Endothelial cell (in vitro differentiated cells): ENCODE results near the gene SGSH. TPM values are rescaled to one million over a fixed set of nuclear protein-coding genes. Genes with fewer than 3 reads are reported as not detected.

Experiments
- DNase-seq: peaks from one replicate; pipeline ENCODE4 v3.0.0; 2021; ENCODE audit warnings: low spot score
- H3K27ac Mint-ChIP-seq: one replicate; pipeline ENCODE4 v1.8.0; 2021; ENCODE audit warnings: mixed read lengths, inconsistent platforms; ENCODE audit not compliant: unreplicated experiment
- H3K27me3 Mint-ChIP-seq: one replicate; pipeline ENCODE4 v1.8.0; 2021; ENCODE audit warnings: mild to moderate bottlenecking, moderate library complexity, mixed read lengths, inconsistent platforms; ENCODE audit not compliant: unreplicated experiment
- H3K36me3 Mint-ChIP-seq: one replicate; pipeline ENCODE4 v1.8.0; 2021; ENCODE audit warnings: mild to moderate bottlenecking, low read depth, mixed read lengths, inconsistent platforms; ENCODE audit not compliant: unreplicated experiment
- H3K4me1 Mint-ChIP-seq: one replicate; pipeline ENCODE4 v1.8.0; 2021; ENCODE audit warnings: mild to moderate bottlenecking, mixed read lengths, inconsistent platforms; ENCODE audit not compliant: unreplicated experiment
- H3K4me3 Mint-ChIP-seq: one replicate; pipeline ENCODE4 v1.8.0; 2021; ENCODE audit warnings: mild to moderate bottlenecking, mixed read lengths, inconsistent platforms; ENCODE audit not compliant: unreplicated experiment
- H3K9me3 Mint-ChIP-seq: one replicate; pipeline ENCODE4 v1.8.0; 2021; ENCODE audit warnings: mixed read lengths, inconsistent platforms; ENCODE audit not compliant: unreplicated experiment
- total RNA-seq: library from RNA; stranded (reverse); fragmentation: NEBNext Ultra II Directional; extraction: Animal tissue kit (Norgen Biotek cat#: 25700); gene quantifications from one replicate; pipeline ENCODE4 v1.2.1, GENCODE V29; 2021; ENCODE audit not compliant: unreplicated experiment
- TF ChIP-seq, protein P1 (sequence below): fragments of 200-600 bp; sonication (generic); IDR thresholded peaks from one replicate; pipeline ENCODE4 v1.5.0; 2021; ENCODE audit warnings: antibody characterized with exemption; ENCODE audit not compliant: unreplicated experiment

Gene SGSH
- total RNA-seq, 1 donor from 2014 or later = 76.0 TPM

DNA sequence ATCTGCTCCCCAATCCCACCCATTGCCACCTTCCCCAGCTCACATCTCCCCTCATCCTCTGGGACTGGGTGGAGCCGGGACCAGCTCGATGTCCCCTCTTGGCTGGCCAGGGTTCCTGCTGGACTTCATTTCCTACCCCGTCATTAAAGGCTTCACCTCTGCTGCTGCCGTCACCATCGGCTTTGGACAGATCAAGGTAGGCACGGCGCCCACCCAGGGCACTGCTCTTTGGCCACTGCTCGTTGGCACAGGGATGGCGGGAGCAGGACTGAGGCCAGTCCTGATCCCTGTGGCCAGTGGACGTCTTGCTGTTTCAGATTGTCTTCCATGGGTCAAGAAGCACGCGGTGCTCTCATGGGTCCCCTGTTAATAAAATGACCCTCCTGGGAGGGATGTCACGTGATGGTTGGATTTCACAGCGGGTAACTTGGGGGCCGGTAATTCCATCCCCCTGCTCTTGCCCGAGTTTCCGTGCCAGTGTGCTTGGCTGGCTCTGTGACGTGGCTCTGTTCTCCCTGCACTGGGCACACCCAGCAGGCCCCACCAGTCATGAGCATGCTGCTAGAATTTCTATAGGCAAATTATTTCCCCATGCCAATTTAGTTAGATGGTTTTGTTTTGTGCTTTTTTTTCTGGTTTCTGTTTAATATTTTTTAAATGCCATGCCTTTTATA lies 3.1 kb upstream of the SGSH start:
- DNase-seq = no peak
- Mint-ChIP-seq H3K9me3 (no peaks in the 10 kb centered on the region), H3K27ac (no peak overlapping the region), H3K4me3 (peak overlapping the region; percentile 71), H3K27me3 (peaks cover 7% of the 10 kb centered on the region), H3K36me3 (peaks cover 28% of the 10 kb centered on the region), H3K4me1 (peaks cover 16% of the 10 kb centered on the region)
- TF ChIP-seq, protein P1, sequence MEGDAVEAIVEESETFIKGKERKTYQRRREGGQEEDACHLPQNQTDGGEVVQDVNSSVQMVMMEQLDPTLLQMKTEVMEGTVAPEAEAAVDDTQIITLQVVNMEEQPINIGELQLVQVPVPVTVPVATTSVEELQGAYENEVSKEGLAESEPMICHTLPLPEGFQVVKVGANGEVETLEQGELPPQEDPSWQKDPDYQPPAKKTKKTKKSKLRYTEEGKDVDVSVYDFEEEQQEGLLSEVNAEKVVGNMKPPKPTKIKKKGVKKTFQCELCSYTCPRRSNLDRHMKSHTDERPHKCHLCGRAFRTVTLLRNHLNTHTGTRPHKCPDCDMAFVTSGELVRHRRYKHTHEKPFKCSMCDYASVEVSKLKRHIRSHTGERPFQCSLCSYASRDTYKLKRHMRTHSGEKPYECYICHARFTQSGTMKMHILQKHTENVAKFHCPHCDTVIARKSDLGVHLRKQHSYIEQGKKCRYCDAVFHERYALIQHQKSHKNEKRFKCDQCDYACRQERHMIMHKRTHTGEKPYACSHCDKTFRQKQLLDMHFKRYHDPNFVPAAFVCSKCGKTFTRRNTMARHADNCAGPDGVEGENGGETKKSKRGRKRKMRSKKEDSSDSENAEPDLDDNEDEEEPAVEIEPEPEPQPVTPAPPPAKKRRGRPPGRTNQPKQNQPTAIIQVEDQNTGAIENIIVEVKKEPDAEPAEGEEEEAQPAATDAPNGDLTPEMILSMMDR = no peak

- Mint-ChIP-seq H3K4me1 (peaks cover 17% of the 10 kb centered on the region), H3K27me3 (peaks cover 7% of the 10 kb centered on the region), H3K9me3 (no peaks in the 10 kb centered on the region), H3K36me3 (peaks cover 31% of the 10 kb centered on the region), H3K27ac (no peak overlapping the region), H3K4me3 (peak overlapping the region; percentile 71)
- no peak for DNase-seq
- TF ChIP-seq, protein P1 = no peak
These were observed 2.4 kb upstream of the SGSH start for GRCh38 chr17:80222376-80223141.

GRCh38 chr17:80221351-80222105 lies 1.4 kb upstream of the SGSH start:
- H3K27me3 Mint-ChIP-seq = peaks cover 10% of the 10 kb centered on the region
- no peak for DNase-seq
- H3K9me3 Mint-ChIP-seq = no peaks in the 10 kb centered on the region
- H3K4me3 Mint-ChIP-seq = peak overlapping the region; percentile 93
- no peak overlapping the region for H3K27ac Mint-ChIP-seq
- TF ChIP-seq, protein P1 = no peak
- peaks cover 20% of the 10 kb centered on the region for H3K4me1 Mint-ChIP-seq
- peaks cover 30% of the 10 kb centered on the region for H3K36me3 Mint-ChIP-seq

DNA sequence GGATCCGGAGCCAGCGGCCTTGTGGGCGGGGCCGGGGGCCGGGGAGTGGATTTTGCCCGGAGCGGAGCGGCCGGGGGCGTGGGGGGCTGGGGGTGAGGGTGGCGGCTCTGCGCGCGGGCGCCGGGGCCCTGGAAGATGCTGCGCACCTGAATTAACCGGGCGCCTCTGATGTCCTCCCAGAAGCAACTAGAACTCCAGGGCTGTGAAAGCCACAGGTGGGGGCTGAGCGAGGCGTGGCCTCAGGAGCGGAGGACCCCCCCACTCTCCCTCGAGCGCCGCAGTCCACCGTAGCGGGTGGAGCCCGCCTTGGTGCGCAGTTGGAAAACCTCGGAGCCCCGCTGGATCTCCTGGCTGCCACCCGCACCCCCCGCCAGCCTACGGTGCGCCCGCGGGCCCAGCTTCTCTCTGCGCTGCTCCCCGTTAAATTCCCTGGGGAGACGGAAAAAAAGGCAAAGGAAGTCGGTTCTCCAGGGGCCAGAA lies 643 bp upstream of the SGSH start:
- H3K4me3 Mint-ChIP-seq = peak overlapping the region; percentile 93
- H3K9me3 Mint-ChIP-seq = no peaks in the 10 kb centered on the region
- H3K36me3 Mint-ChIP-seq = peaks cover 33% of the 10 kb centered on the region
- TF ChIP-seq, protein P1 = no peak
- H3K4me1 Mint-ChIP-seq = peaks cover 20% of the 10 kb centered on the region
- no peak overlapping the region for H3K27ac Mint-ChIP-seq
- H3K27me3 Mint-ChIP-seq = peaks cover 10% of the 10 kb centered on the region
- DNase-seq = peak; percentile 30
